Gastrocnemius medialis (tissue), 4 donors: Measurements from ENCODE around the gene GULP1.

Source experiments
- POLR2A ChIP-seq, 2 donors: fragments of 450-650 bp; IDR thresholded peaks; one replicate each; pipeline ENCODE4 v1.6.1; 2017; ENCODE audit warnings: antibody characterized with exemption in 2 of 2, mild to moderate bottlenecking in 2 of 2, moderate library complexity in 2 of 2
- TF ChIP-seq, protein P1 (sequence below), 5 experiments: fragments of 450-650 bp in 3 of 5; fragments of 200-600 bp in 2 of 5; sonication (generic) in 2 of 5; IDR thresholded peaks in 4 of 5; conservative IDR thresholded peaks in 1 of 5; 1 replicate in 4 of 5; 2 replicates in 1 of 5; pipeline ENCODE4 v1.5.1; 2016 to 2019; ENCODE audit warnings: antibody characterized with exemption in 5 of 5, mild to moderate bottlenecking in 3 of 5, moderate library complexity in 3 of 5

DNA sequence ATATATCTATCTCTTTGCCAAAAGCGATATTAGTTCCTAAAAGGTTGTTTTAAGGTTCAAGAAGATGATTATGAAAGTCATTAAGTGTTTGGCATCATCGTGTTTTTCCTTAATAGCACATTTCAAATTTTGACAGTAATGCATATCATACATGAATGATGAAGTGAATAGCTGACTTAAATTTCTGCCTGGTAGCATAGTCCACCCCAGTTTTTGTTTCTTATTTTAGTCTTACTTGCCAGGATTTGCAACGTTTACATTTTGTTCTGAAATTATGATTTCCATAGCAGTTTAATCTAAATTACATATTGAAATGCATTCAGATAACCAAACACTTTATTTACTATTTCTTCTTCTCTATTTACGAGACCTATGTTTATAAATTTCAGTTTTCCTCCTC lies 201.1 kb downstream of the GULP1 start:
- TF ChIP-seq, protein P1, sequence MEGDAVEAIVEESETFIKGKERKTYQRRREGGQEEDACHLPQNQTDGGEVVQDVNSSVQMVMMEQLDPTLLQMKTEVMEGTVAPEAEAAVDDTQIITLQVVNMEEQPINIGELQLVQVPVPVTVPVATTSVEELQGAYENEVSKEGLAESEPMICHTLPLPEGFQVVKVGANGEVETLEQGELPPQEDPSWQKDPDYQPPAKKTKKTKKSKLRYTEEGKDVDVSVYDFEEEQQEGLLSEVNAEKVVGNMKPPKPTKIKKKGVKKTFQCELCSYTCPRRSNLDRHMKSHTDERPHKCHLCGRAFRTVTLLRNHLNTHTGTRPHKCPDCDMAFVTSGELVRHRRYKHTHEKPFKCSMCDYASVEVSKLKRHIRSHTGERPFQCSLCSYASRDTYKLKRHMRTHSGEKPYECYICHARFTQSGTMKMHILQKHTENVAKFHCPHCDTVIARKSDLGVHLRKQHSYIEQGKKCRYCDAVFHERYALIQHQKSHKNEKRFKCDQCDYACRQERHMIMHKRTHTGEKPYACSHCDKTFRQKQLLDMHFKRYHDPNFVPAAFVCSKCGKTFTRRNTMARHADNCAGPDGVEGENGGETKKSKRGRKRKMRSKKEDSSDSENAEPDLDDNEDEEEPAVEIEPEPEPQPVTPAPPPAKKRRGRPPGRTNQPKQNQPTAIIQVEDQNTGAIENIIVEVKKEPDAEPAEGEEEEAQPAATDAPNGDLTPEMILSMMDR (IDR thresholded peaks at IDR 0.05 in 4 of 5, conservative IDR thresholded peaks at IDR 0.05 in 1 of 5): no peak
- no peak for TF ChIP-seq POLR2A (IDR thresholded peaks at IDR 0.05)
